Suprapubic skin (tissue), 4 donors: ENCODE results near the gene MUC5AC.

Source experiments
- EP300 ChIP-seq: sonication (generic); formaldehyde crosslinking; IDR thresholded peaks from one replicate; pipeline ENCODE4 v1.6.1; 2017; ENCODE audit warnings: antibody characterized with exemption
- POLR2A ChIP-seq, 2 donors: fragments of 450-650 bp; IDR thresholded peaks; one replicate each; pipeline ENCODE4 v1.6.1; 2017; ENCODE audit warnings: antibody characterized with exemption in 2 of 2, mild to moderate bottlenecking in 2 of 2, moderate library complexity in 2 of 2
- POLR2AphosphoS5 ChIP-seq, 3 donors: sonication (generic); formaldehyde crosslinking; IDR thresholded peaks; one replicate each; pipeline ENCODE4 v1.6.1; 2017; ENCODE audit warnings: antibody characterized with exemption in 3 of 3
- TF ChIP-seq, protein P1 (sequence below), 2 donors: fragments of 200-600 bp in 1 of 2; fragments of 450-650 bp in 1 of 2; sonication (generic) in 1 of 2; IDR thresholded peaks; one replicate each; pipeline ENCODE4 v1.5.1; 2016 to 2019; ENCODE audit warnings: antibody characterized with exemption in 2 of 2, mild to moderate bottlenecking in 1 of 2, moderate library complexity in 1 of 2

DNA sequence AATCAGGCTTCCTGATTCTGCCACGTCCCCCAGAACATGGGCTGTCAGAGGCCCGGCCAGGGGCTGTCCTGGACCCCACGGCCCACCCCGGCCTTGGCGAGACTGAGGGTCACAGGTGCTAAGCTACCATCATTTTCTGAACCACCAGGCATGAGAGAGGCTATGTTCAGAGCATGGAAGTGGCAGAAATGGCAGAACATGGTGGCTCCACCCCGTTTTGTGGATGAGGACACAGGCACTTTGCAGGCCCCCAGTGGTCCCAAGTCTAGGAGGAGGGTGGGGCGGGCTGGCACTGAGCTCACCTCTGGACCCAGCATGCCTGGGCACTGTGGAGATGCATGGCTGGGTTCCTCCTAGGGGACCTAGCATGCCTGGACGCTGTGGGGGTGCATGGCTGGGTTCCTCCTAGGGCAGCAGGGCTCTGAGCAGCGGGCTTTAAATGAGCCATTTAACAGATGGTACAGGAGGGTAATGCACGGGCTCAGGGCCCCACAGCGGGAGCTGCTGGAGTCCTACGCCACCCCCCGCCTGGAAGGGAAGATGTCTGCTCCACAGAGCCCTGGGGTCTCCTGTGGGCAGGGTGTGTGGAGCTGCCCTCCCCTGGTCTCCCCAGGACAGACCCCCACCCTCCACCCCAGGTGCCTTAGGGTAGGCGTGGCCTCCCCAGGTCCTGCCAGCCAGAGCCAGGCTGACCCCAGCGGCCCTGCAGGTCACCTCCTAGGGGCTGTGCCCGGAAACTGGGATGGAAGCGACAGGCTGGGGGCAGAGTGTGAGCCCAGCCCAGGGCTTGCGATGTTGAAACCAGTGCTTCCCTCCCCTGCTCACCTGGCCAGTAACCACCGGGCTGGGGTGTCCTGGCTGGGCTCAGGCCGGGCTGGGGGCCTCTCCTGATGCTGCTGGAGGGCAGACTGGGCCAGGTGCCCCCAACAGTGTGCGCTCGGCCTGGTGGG, 6.1 kb upstream of the MUC5AC start:
- TF ChIP-seq POLR2AphosphoS5 (IDR thresholded peaks at IDR 0.05) (no peak), POLR2A (IDR thresholded peaks at IDR 0.05) (no peak), EP300 (no peak)
- TF ChIP-seq, protein P1, sequence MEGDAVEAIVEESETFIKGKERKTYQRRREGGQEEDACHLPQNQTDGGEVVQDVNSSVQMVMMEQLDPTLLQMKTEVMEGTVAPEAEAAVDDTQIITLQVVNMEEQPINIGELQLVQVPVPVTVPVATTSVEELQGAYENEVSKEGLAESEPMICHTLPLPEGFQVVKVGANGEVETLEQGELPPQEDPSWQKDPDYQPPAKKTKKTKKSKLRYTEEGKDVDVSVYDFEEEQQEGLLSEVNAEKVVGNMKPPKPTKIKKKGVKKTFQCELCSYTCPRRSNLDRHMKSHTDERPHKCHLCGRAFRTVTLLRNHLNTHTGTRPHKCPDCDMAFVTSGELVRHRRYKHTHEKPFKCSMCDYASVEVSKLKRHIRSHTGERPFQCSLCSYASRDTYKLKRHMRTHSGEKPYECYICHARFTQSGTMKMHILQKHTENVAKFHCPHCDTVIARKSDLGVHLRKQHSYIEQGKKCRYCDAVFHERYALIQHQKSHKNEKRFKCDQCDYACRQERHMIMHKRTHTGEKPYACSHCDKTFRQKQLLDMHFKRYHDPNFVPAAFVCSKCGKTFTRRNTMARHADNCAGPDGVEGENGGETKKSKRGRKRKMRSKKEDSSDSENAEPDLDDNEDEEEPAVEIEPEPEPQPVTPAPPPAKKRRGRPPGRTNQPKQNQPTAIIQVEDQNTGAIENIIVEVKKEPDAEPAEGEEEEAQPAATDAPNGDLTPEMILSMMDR (IDR thresholded peaks at IDR 0.05) = no peak
